Keratinocyte (primary cell): ENCODE data around the gene BTN2A1. TPM values are rescaled to one million over a fixed set of nuclear protein-coding genes. Genes with fewer than 3 reads are reported as not detected.

ENCODE experiments used
- DNase-seq: peaks from one replicate; pipeline ENCODE4 v3.0.0-alpha.2; 2011; ENCODE audit warnings: low read depth, missing footprints, low spot score
- FAIRE-seq: peaks from 2 replicates; lab custom pipeline; 2011; peaks lifted over from hg19 to GRCh38; lab: Jason Lieb, UNC
- H2AFZ ChIP-seq: 2 replicates; pipeline ENCODE4 v1.6.0; 2012; ENCODE audit warnings: low read length, control low read depth, inconsistent platforms; ENCODE audit not compliant: control insufficient read depth
- H3K27ac ChIP-seq: 2 replicates; pipeline ENCODE4 v1.5.1; 2011; ENCODE audit warnings: low read length; ENCODE audit not compliant: control insufficient read depth, insufficient read depth
- H3K27me3 ChIP-seq: 3 replicates; pipeline ENCODE4 v1.6.0; 2011; ENCODE audit warnings: low read length; ENCODE audit not compliant: control insufficient read depth, insufficient read depth; ENCODE audit errors: extremely low read depth
- H3K36me3 ChIP-seq, 2 experiments: 2 replicates in 1 of 2; 3 replicates in 1 of 2; pipeline ENCODE4 v1.5.1; 2011; ENCODE audit warnings: low read length in 2 of 2, mild to moderate bottlenecking in 1 of 2; ENCODE audit not compliant: control insufficient read depth in 2 of 2, insufficient read depth in 2 of 2; ENCODE audit errors: extremely low read depth in 1 of 2
- H3K4me1 ChIP-seq: 3 replicates; pipeline ENCODE4 v1.5.1; 2011; ENCODE audit warnings: low read length; ENCODE audit not compliant: control insufficient read depth, insufficient read depth; ENCODE audit errors: extremely low read depth
- H3K4me2 ChIP-seq: 3 replicates; pipeline ENCODE4 v1.6.0; 2011; ENCODE audit warnings: low read depth, low read length; ENCODE audit not compliant: control insufficient read depth, insufficient read depth; ENCODE audit errors: extremely low read depth
- H3K4me3 ChIP-seq, 3 experiments: fragments of 200-600 bp in 1 of 3; sonication (generic) in 1 of 3; 2 replicates in 2 of 3; 3 replicates in 1 of 3; pipeline ENCODE4 v1.5.1; 2011 to 2016; ENCODE audit warnings: low read length in 3 of 3, mild to moderate bottlenecking in 3 of 3, control low read depth in 2 of 3, inconsistent platforms in 1 of 3, low read depth in 1 of 3, mixed read lengths in 1 of 3, mixed run types in 1 of 3, moderate library complexity in 1 of 3; ENCODE audit not compliant: control insufficient read depth in 2 of 3, insufficient read depth in 2 of 3; ENCODE audit errors: extremely low read depth in 1 of 3
- H3K79me2 ChIP-seq: 2 replicates; pipeline ENCODE4 v1.6.0; 2012; ENCODE audit warnings: low read length; ENCODE audit not compliant: control insufficient read depth, insufficient read depth
- H3K9ac ChIP-seq: 3 replicates; pipeline ENCODE4 v1.6.0; 2011; ENCODE audit warnings: low read length; ENCODE audit not compliant: control insufficient read depth, insufficient read depth; ENCODE audit errors: extremely low read depth
- H3K9me1 ChIP-seq: 3 replicates; pipeline ENCODE4 v1.6.0; 2011; ENCODE audit warnings: low read length; ENCODE audit not compliant: control insufficient read depth, insufficient read depth; ENCODE audit errors: extremely low read depth
- H3K9me3 ChIP-seq: 2 replicates; pipeline ENCODE4 v1.5.1; 2012; ENCODE audit warnings: low read depth, low read length; ENCODE audit not compliant: control insufficient read depth
- H4K20me1 ChIP-seq: 3 replicates; pipeline ENCODE4 v1.6.0; 2011; ENCODE audit warnings: low read length; ENCODE audit not compliant: control insufficient read depth, insufficient read depth; ENCODE audit errors: extremely low read depth
- EZH2 ChIP-seq: IDR thresholded peaks from one replicate; pipeline ENCODE4 v1.6.1; 2012; ENCODE audit warnings: inconsistent platforms, mild to moderate bottlenecking, low read length, moderate library complexity
- dilution Hi-C: fragments of 300-500 bp; cut with MboI; formaldehyde crosslinking; loops from one replicate; pipeline ENCODE4 v1.7.0; 2020; ENCODE audit warnings: low sequenced_read_pairs; ENCODE audit not compliant: extremely low pct_ligation_motif_present
- polyA plus RNA-seq, 5 experiments: library from polyadenylated mRNA; depleted of rRNA in 3 of 5; stranded (reverse) in 3 of 5; stranded (forward) in 1 of 5; unstranded in 1 of 5; fragments of >200 nt; gene quantifications; 1 replicate in 1 of 5; 2 replicates in 3 of 5; 3 replicates in 1 of 5; pipeline versions ENCODE4 v1.2.1 to v1.2.3, GENCODE V29; 2011 to 2012; ENCODE audit warnings: missing spikeins in 2 of 5, low read depth in 1 of 5, low replicate concordance in 1 of 5
- TF ChIP-seq, protein P1 (sequence below), 3 experiments: IDR thresholded peaks in 1 of 3; conservative IDR thresholded peaks in 1 of 3; optimal IDR thresholded peaks in 1 of 3; 2 replicates in 2 of 3; 3 replicates in 1 of 3; pipeline versions ENCODE3 to v1.5.1; 2011; ENCODE audit warnings: low read length in 3 of 3, mild to moderate bottlenecking in 3 of 3, moderate library complexity in 2 of 3, control low read depth in 1 of 3, inconsistent platforms in 1 of 3; ENCODE audit not compliant: insufficient read depth in 2 of 3; ENCODE audit errors: extremely low read depth in 1 of 3

The BTN2A1 gene
- polyA plus RNA-seq, 1 donor (not counting 4 experiments of a cell fraction or from before 2014, with no cell fraction given) = 13.9 TPM

DNA sequence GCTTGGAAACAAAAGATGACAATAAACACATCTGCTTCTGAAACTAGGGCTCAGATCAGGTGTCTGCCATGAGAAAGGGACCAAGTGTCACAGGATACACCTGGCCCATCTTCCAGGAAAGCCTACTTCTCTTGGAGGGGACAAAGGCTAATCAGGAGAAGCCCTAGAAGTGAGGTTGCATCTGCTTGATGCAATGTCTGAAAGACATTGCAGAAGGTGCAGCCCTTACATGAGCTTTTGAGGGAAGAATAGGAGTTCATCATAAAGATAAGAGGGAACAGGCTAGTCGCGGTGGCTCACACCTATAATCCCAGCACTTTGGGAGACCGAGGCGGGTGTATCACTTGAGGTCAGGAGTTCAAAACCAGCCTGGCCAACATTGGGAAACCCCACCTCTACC, 39.9 kb downstream of the BTN2A1 start:
- no peaks in the 10 kb centered on the region for H3K79me2 ChIP-seq
- no peaks in the 10 kb centered on the region for H4K20me1 ChIP-seq
- H3K4me3 ChIP-seq = no peak overlapping the region
- H3K36me3 ChIP-seq = no peaks in the 10 kb centered on the region
- dilution Hi-C loops = no loop called here
- H3K4me1 ChIP-seq = peaks cover 4% of the 10 kb centered on the region
- DNase-seq (no peak), FAIRE-seq (no peak)
- no peak overlapping the region for H3K9ac ChIP-seq
- H2AFZ ChIP-seq = no peak overlapping the region
- H3K4me2 ChIP-seq = no peak overlapping the region
- no peaks in the 10 kb centered on the region for H3K9me1 ChIP-seq
- TF ChIP-seq EZH2 = no peak
- TF ChIP-seq, protein P1, sequence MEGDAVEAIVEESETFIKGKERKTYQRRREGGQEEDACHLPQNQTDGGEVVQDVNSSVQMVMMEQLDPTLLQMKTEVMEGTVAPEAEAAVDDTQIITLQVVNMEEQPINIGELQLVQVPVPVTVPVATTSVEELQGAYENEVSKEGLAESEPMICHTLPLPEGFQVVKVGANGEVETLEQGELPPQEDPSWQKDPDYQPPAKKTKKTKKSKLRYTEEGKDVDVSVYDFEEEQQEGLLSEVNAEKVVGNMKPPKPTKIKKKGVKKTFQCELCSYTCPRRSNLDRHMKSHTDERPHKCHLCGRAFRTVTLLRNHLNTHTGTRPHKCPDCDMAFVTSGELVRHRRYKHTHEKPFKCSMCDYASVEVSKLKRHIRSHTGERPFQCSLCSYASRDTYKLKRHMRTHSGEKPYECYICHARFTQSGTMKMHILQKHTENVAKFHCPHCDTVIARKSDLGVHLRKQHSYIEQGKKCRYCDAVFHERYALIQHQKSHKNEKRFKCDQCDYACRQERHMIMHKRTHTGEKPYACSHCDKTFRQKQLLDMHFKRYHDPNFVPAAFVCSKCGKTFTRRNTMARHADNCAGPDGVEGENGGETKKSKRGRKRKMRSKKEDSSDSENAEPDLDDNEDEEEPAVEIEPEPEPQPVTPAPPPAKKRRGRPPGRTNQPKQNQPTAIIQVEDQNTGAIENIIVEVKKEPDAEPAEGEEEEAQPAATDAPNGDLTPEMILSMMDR (optimal IDR thresholded peaks at IDR 0.05 in 1 of 3, IDR thresholded peaks at IDR 0.05 in 1 of 3, conservative IDR thresholded peaks at IDR 0.05 in 1 of 3; ENCODE audit: extremely low read depth in 1 of 3, insufficient read depth in 2 of 3, low read length in 3 of 3) = no peak
- no peak overlapping the region for H3K27ac ChIP-seq
- H3K9me3 ChIP-seq = no peaks in the 10 kb centered on the region
- H3K27me3 ChIP-seq = peaks cover 29% of the 10 kb centered on the region

DNA sequence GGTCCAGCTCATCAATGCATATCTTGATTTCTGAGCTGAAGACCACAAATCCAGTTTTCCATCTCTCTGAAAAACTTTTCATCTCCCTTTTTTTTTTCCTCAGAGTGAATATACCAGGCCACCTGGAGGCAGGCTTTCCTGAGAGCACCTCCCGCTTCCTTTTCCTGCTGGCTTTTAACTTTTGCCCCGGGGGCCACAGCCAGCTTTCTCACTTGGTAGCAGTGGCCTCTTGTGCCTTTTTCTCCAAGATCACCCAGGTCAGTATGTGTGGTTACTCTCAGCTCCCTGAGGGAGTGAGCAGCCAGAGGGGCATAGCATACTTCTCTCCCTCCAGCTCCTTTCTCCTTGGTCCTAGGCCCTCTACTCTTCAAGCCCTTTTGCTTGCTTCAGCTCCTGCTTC, 42.3 kb downstream of the BTN2A1 start, which contains the start of gene BTN1A1:
TSS of gene BTN1A1 (plus strand) at position 202 of the 400 bp plus-strand sequence. CDS start 984 bp downstream, outside the sequence.
- no peak for DNase-seq
- Histone ChIP-seq H2AFZ (no peak within 1 kb of the TSS), H3K9ac (no peak within 1 kb of the TSS), H3K9me3 (no peaks in the 10 kb centered on the region), H3K9me1 (no peaks in the 10 kb centered on the region), H3K27ac (no peak within 1 kb of the TSS), H3K27me3 (peaks cover 25% of the 10 kb centered on the region), H3K4me1 (peaks cover 4% of the 10 kb centered on the region), H3K79me2 (no peaks in the 10 kb centered on the region), H4K20me1 (no peaks in the 10 kb centered on the region), H3K4me2 (peak within 1 kb of the TSS; percentile 73), H3K36me3 (no peaks in the 10 kb centered on the region), H3K4me3 (no peak within 1 kb of the TSS)
- TF ChIP-seq, protein P1 (optimal IDR thresholded peaks at IDR 0.05 in 1 of 3, IDR thresholded peaks at IDR 0.05 in 1 of 3, conservative IDR thresholded peaks at IDR 0.05 in 1 of 3; ENCODE audit: extremely low read depth in 1 of 3, insufficient read depth in 2 of 3, low read length in 3 of 3) = no peak
- no peak for TF ChIP-seq EZH2
- dilution Hi-C loops = no loop called here
- no peak for FAIRE-seq
